Mesenchymal stem cell (in vitro differentiated cells and primary cell): ENCODE results near the gene CRACDL.

ENCODE experiments used
- DNase-seq: peaks from one replicate; pipeline ENCODE4 v3.0.0-alpha.2; 2013
- H2AFZ ChIP-seq: one replicate; pipeline ENCODE4 v1.6.1; 2013; ENCODE audit warnings: low read depth, mild to moderate bottlenecking, control low read depth, inconsistent platforms, low read length, moderate library complexity
- H2AK5ac ChIP-seq: 2 replicates; pipeline ENCODE4 v1.6.1; 2013; ENCODE audit warnings: low read length, moderate library complexity, mild to moderate bottlenecking, inconsistent platforms; ENCODE audit not compliant: severe bottlenecking
- H2BK120ac ChIP-seq: one replicate; pipeline ENCODE4 v1.6.1; 2013; ENCODE audit warnings: low read depth, mild to moderate bottlenecking, inconsistent platforms, low read length, moderate library complexity
- H2BK12ac ChIP-seq, 2 experiments: one replicate each; pipeline ENCODE4 v1.6.1; 2013; ENCODE audit warnings: inconsistent platforms in 2 of 2, low read length in 2 of 2, mild to moderate bottlenecking in 2 of 2, moderate library complexity in 2 of 2, control low read depth in 1 of 2
- H2BK15ac ChIP-seq: one replicate; pipeline ENCODE4 v1.6.1; 2013; ENCODE audit warnings: mild to moderate bottlenecking, low read depth, inconsistent platforms; ENCODE audit not compliant: poor library complexity, severe bottlenecking
- H2BK5ac ChIP-seq: 2 replicates; pipeline ENCODE4 v1.6.1; 2013; ENCODE audit warnings: low read depth, mild to moderate bottlenecking, low read length, control low read depth, inconsistent platforms; ENCODE audit not compliant: poor library complexity, severe bottlenecking
- H3K14ac ChIP-seq, 2 experiments: one replicate each; pipeline ENCODE4 v1.6.1; 2013; ENCODE audit warnings: inconsistent platforms in 2 of 2, low read length in 2 of 2, control low read depth in 1 of 2, mild to moderate bottlenecking in 1 of 2, moderate library complexity in 1 of 2
- H3K18ac ChIP-seq, 2 experiments: one replicate each; pipeline ENCODE4 v1.6.1; 2013; ENCODE audit warnings: inconsistent platforms in 2 of 2, low read length in 2 of 2, control low read depth in 1 of 2, low read depth in 1 of 2, mild to moderate bottlenecking in 1 of 2
- H3K23ac ChIP-seq, 2 experiments: one replicate each; pipeline ENCODE4 v1.6.1; 2013; ENCODE audit warnings: inconsistent platforms in 2 of 2, low read length in 2 of 2, mild to moderate bottlenecking in 2 of 2, moderate library complexity in 2 of 2, control low read depth in 1 of 2
- H3K27ac ChIP-seq: 2 replicates; pipeline ENCODE4 v1.5.1; 2013; ENCODE audit warnings: mild to moderate bottlenecking, moderate library complexity, low read length, control low read depth, inconsistent platforms; ENCODE audit not compliant: poor library complexity, severe bottlenecking
- H3K27me3 ChIP-seq, 2 experiments: 2 replicates each; pipeline versions ENCODE4 v1.6.1 to v1.7.0; 2013; ENCODE audit warnings: low read length in 2 of 2, mild to moderate bottlenecking in 2 of 2, moderate library complexity in 2 of 2, control low read depth in 1 of 2, inconsistent platforms in 1 of 2; ENCODE audit not compliant: control insufficient read depth in 1 of 2, insufficient read depth in 1 of 2
- H3K36me3 ChIP-seq, 2 experiments: 2 replicates each; pipeline versions ENCODE4 v1.6.1 to v1.7.0; 2013; ENCODE audit warnings: low read length in 2 of 2, control low read depth in 1 of 2, inconsistent platforms in 1 of 2, low read depth in 1 of 2, mild to moderate bottlenecking in 1 of 2; ENCODE audit not compliant: insufficient read depth in 2 of 2, control insufficient read depth in 1 of 2
- H3K4ac ChIP-seq, 2 experiments: one replicate each; pipeline ENCODE4 v1.6.1; 2013; ENCODE audit warnings: inconsistent platforms in 2 of 2, low read length in 2 of 2, mild to moderate bottlenecking in 2 of 2, moderate library complexity in 2 of 2, control low read depth in 1 of 2, low read depth in 1 of 2
- H3K4me1 ChIP-seq: 2 replicates; pipeline ENCODE4 v1.6.1; 2013; ENCODE audit warnings: low read depth, low read length, control low read depth; ENCODE audit not compliant: control insufficient read depth, insufficient read depth
- H3K4me2 ChIP-seq: 2 replicates; pipeline ENCODE4 v1.6.1; 2013; ENCODE audit warnings: low read length, mild to moderate bottlenecking, inconsistent platforms; ENCODE audit not compliant: poor library complexity, severe bottlenecking
- H3K4me3 ChIP-seq, 2 experiments: 2 replicates each; pipeline versions ENCODE4 v1.5.1 to v1.7.0; 2013; ENCODE audit warnings: low read length in 2 of 2, mild to moderate bottlenecking in 2 of 2, control low read depth in 1 of 2, low read depth in 1 of 2; ENCODE audit not compliant: insufficient read depth in 1 of 2
- H3K79me1 ChIP-seq: replicated peaks from 2 replicates; pipeline ENCODE4 v1.6.1; 2013; ENCODE audit warnings: mild to moderate bottlenecking, control low read depth, low read length, inconsistent platforms; ENCODE audit not compliant: poor library complexity, severe bottlenecking
- H3K9ac ChIP-seq: 2 replicates; pipeline ENCODE4 v1.7.0; 2013; ENCODE audit warnings: mild to moderate bottlenecking, low read length, moderate library complexity
- H3K9me3 ChIP-seq: 2 replicates; pipeline ENCODE4 v1.7.0; 2013; ENCODE audit warnings: mild to moderate bottlenecking, low read length; ENCODE audit not compliant: control insufficient read depth
- H4K8ac ChIP-seq: one replicate; pipeline ENCODE4 v1.6.1; 2013; ENCODE audit warnings: inconsistent platforms, mild to moderate bottlenecking, low read length, moderate library complexity
- H4K91ac ChIP-seq: one replicate; pipeline ENCODE4 v1.6.1; 2013; ENCODE audit warnings: mild to moderate bottlenecking, low read length, inconsistent platforms
- WGBS: methylation state at CpG from one replicate; pipeline ENCODE4 v1.1.7; 2013; ENCODE audit warnings: mixed read lengths; 5-methylcytosine and 5-hydroxymethylcytosine counted together

CRACDL gene

GRCh38 chr2:98782570-98782969 lies 153.5 kb downstream of the CRACDL start:
- no peak overlapping the region for H3K18ac ChIP-seq

DNA sequence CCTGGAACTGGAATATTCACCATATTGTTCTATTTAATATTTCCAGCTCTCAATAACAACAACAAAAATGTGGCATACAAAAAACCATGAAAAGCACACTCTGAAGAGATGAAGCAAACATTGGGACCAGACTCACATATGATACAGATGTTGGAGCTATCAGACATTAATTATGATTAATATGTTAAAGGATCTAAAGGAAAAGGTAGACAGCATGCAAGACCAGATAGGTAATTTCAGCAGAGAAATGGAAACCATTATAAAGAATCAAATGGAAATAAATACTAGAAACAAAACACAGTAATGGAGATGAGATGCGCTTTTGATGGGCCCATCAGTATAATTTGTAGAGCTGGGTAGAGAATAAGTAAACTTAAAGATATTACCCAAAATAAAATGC lies 154.2 kb downstream of the CRACDL start:
- peaks cover 0 to 8% of the 10 kb centered on the region in 2 experiments for H3K27me3 ChIP-seq
- no peak overlapping the region for H3K27ac ChIP-seq
- H3K18ac ChIP-seq = no peak overlapping the region
- DNase-seq = no peak
- no peak overlapping the region for H3K9ac ChIP-seq
- H2BK12ac ChIP-seq = no peak overlapping the region
- no peaks in the 10 kb centered on the region for H3K4me1 ChIP-seq
- no peak overlapping the region for H3K4me2 ChIP-seq
- H3K4me3 ChIP-seq = no peak overlapping the region
- no peaks in the 10 kb centered on the region for H3K79me1 ChIP-seq
- H4K8ac ChIP-seq = no peak overlapping the region
- H3K36me3 ChIP-seq = no peaks in the 10 kb centered on the region
- H2BK120ac ChIP-seq = no peak overlapping the region
- H3K14ac ChIP-seq = no peak overlapping the region
- WGBS = no CpG with 5 or more reads among the region's 1 CpG
- peaks cover 23% of the 10 kb centered on the region for H3K9me3 ChIP-seq
- no peak overlapping the region for H3K4ac ChIP-seq
- H2BK15ac ChIP-seq = no peak overlapping the region
- no peak overlapping the region for H2AK5ac ChIP-seq
- H4K91ac ChIP-seq = no peak overlapping the region
- H2AFZ ChIP-seq = no peak overlapping the region
- no peak overlapping the region for H2BK5ac ChIP-seq
- H3K23ac ChIP-seq = no peak overlapping the region

More at GRCh38 chr2:98782570-98782969, 153.5 kb downstream of the CRACDL start:
- H3K9ac ChIP-seq = no peak overlapping the region
- peaks cover 0 to 4% of the 10 kb centered on the region in 2 experiments for H3K27me3 ChIP-seq
- H2BK5ac ChIP-seq = no peak overlapping the region
- H3K4ac ChIP-seq = no peak overlapping the region
- H2AK5ac ChIP-seq = no peak overlapping the region
- DNase-seq = no peak
- no peak overlapping the region for H3K14ac ChIP-seq
- H3K27ac ChIP-seq = no peak overlapping the region
- H2BK120ac ChIP-seq = no peak overlapping the region
- H3K79me1 ChIP-seq = no peaks in the 10 kb centered on the region
- no peak overlapping the region for H2BK12ac ChIP-seq
- H3K4me3 ChIP-seq = no peak overlapping the region
- no peak overlapping the region for H2BK15ac ChIP-seq
- H3K4me1 ChIP-seq = no peaks in the 10 kb centered on the region
- no peak overlapping the region for H2AFZ ChIP-seq
- H3K9me3 ChIP-seq = peaks cover 23% of the 10 kb centered on the region
- H3K23ac ChIP-seq = no peak overlapping the region
- H4K8ac ChIP-seq = no peak overlapping the region
- H4K91ac ChIP-seq = no peak overlapping the region
- no peak overlapping the region for H3K4me2 ChIP-seq
- no peaks in the 10 kb centered on the region for H3K36me3 ChIP-seq

GRCh38 chr2:98778741-98779483 lies 157.1 kb downstream of the CRACDL start:
- Histone ChIP-seq H3K23ac (no peak overlapping the region), H3K36me3 (no peaks in the 10 kb centered on the region), H3K4me3 (no peak overlapping the region), H3K9ac (no peak overlapping the region), H3K27me3 (peaks cover 13 to 33% of the 10 kb centered on the region in 2 experiments), H2BK5ac (no peak overlapping the region), H3K9me3 (peaks cover 23% of the 10 kb centered on the region), H2BK12ac (no peak overlapping the region), H3K4me2 (no peak overlapping the region), H2AK5ac (no peak overlapping the region), H2BK120ac (no peak overlapping the region), H3K4me1 (no peaks in the 10 kb centered on the region), H3K4ac (no peak overlapping the region), H3K79me1 (no peaks in the 10 kb centered on the region), H2AFZ (no peak overlapping the region), H2BK15ac (no peak overlapping the region), H4K8ac (no peak overlapping the region), H3K14ac (no peak overlapping the region), H3K27ac (no peak overlapping the region), H3K18ac (no peak overlapping the region), H4K91ac (no peak overlapping the region)
- 84% methylated on average over 5 of the region's 6 CpGs for WGBS
- DNase-seq = no peak

GRCh38 chr2:98778151-98778550 lies 157.9 kb downstream of the CRACDL start:
- Histone ChIP-seq H3K36me3 (no peaks in the 10 kb centered on the region), H2BK5ac (no peak overlapping the region), H4K8ac (no peak overlapping the region), H3K4me3 (no peak overlapping the region), H3K9me3 (peaks cover 23% of the 10 kb centered on the region), H3K27ac (no peak overlapping the region), H4K91ac (no peak overlapping the region), H2BK15ac (no peak overlapping the region), H2AFZ (no peak overlapping the region), H2BK120ac (no peak overlapping the region), H3K4me2 (no peak overlapping the region), H2BK12ac (no peak overlapping the region), H3K23ac (no peak overlapping the region), H3K9ac (no peak overlapping the region), H2AK5ac (no peak overlapping the region), H3K4ac (no peak overlapping the region), H3K18ac (no peak overlapping the region), H3K27me3 (peaks cover 14 to 40% of the 10 kb centered on the region in 2 experiments), H3K4me1 (no peaks in the 10 kb centered on the region), H3K14ac (no peak overlapping the region), H3K79me1 (no peaks in the 10 kb centered on the region)
- no peak for DNase-seq
- WGBS = 62% methylated on average over 4 of the region's 4 CpGs
